ENCODE measurements around the gene FGF12. TPM values are rescaled to one million over a fixed set of nuclear protein-coding genes. Genes with fewer than 3 reads are reported as not detected.

The FGF12 gene
- total and polyA plus RNA-seq, 2 donors (not counting 1 experiment from before 2014, with no cell fraction given), result 0.17 TPM; not detected in 1

DNA sequence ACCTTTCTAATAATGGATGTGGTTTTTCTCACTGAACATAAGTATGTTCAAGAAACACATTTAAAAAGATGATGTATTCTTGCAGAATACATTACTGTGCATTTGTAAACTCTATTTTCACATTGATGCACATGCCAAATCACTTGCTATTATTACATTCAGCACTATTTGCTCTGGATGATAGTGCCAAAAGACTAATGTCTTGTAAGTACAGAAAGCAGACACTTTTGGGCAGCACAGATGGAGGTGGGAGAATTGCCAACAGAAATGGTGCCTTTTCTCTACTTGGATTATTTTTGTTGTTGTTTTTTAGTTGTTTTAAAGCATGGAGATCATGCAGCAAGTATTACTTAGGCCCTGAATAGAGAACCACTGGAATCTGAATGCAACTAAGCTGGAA, 10.2 kb upstream of the FGF12 start:
- TF ChIP-seq, protein P1, sequence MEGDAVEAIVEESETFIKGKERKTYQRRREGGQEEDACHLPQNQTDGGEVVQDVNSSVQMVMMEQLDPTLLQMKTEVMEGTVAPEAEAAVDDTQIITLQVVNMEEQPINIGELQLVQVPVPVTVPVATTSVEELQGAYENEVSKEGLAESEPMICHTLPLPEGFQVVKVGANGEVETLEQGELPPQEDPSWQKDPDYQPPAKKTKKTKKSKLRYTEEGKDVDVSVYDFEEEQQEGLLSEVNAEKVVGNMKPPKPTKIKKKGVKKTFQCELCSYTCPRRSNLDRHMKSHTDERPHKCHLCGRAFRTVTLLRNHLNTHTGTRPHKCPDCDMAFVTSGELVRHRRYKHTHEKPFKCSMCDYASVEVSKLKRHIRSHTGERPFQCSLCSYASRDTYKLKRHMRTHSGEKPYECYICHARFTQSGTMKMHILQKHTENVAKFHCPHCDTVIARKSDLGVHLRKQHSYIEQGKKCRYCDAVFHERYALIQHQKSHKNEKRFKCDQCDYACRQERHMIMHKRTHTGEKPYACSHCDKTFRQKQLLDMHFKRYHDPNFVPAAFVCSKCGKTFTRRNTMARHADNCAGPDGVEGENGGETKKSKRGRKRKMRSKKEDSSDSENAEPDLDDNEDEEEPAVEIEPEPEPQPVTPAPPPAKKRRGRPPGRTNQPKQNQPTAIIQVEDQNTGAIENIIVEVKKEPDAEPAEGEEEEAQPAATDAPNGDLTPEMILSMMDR (conservative IDR thresholded peaks at IDR 0.05 in 1 of 2, IDR thresholded peaks at IDR 0.05 in 1 of 2; ENCODE audit: low read depth in 1 of 2, low read length in 2 of 2), result no peak
- TF ChIP-seq EZH2 (IDR thresholded peaks at IDR 0.05; ENCODE audit: low read length, missing control alignments), result no peak
- Histone ChIP-seq H3K27ac (ENCODE audit: insufficient read depth, low read length) (no peak overlapping the region), H3K79me2 (ENCODE audit: control insufficient read depth, insufficient read depth, low read length) (no peaks in the 10 kb centered on the region), H3K27me3 (ENCODE audit: control insufficient read depth, insufficient read depth, low read length) (no peaks in the 10 kb centered on the region), H2AFZ (ENCODE audit: low read length) (no peak overlapping the region), H3K9me3 (ENCODE audit: control insufficient read depth, insufficient read depth, low read depth, low read length) (no peaks in the 10 kb centered on the region), H3K4me1 (ENCODE audit: control insufficient read depth, extremely low read depth, insufficient read depth, low read length) (no peaks in the 10 kb centered on the region), H4K20me1 (ENCODE audit: control insufficient read depth, extremely low read depth, insufficient read depth, low read length) (no peaks in the 10 kb centered on the region), H3K4me2 (ENCODE audit: extremely low read depth, insufficient read depth, low read length) (no peak overlapping the region), H3K9ac (ENCODE audit: insufficient read depth, low read length) (no peak overlapping the region), H3K4me3 (replicated peaks in 1 of 4; ENCODE audit: control extremely low read depth in 1 of 4, insufficient read depth in 1 of 4, low read depth in 3 of 4, low read length in 4 of 4) (no peak overlapping the region), H3K36me3 (ENCODE audit: control insufficient read depth, insufficient read depth, low read length) (no peaks in the 10 kb centered on the region)
- no peak for DNase-seq (ENCODE audit: low read depth in 2 of 2)

DNA sequence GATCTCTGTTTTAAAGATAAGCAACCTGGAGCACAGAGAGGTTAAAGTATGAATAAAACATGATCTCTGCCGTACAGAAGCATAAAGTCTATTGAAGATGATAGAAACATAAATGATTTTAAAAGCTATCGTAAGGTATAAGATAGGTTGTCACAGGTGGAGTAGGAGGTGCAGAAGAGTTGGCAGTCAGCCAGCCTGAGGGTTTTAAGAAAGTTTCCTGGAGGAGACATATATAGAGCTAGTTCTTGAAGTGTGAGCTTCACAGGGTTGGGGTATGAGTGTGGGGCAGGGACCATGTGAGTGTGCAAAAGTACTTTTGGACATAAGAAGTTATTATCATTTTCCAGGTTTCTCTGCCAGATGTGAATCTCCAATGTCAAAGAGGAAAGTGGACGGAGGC, 3.9 kb upstream of the FGF12 start:
- TF ChIP-seq, protein P1 (conservative IDR thresholded peaks at IDR 0.05 in 1 of 2, IDR thresholded peaks at IDR 0.05 in 1 of 2; ENCODE audit: low read depth in 1 of 2, low read length in 2 of 2), result no peak
- TF ChIP-seq EZH2 (IDR thresholded peaks at IDR 0.05; ENCODE audit: low read length, missing control alignments), result no peak

DNA sequence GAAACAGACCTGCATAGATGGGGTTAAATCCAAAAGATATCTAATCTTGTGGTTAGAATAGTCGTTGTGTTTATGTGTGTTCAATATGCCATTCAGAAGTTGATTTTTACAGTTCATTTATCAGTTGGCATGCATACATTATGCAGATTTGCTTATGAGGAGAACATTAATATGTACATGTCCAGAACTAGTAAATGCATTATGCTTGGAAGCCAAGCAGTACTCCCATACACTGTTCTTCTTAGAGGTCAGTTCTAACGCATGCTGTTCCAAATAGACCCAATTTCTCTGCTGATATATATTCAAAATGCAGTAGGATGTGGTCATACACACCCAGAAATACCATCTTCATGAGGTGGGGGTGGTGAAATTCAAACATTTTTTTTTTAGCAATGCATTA, 956 bp downstream of the FGF12 start:
- no peak overlapping the region for H3K9ac ChIP-seq (ENCODE audit: insufficient read depth, low read length)
- no peak overlapping the region for H3K27ac ChIP-seq (ENCODE audit: insufficient read depth, low read length)
- no peaks in the 10 kb centered on the region for H3K4me1 ChIP-seq (ENCODE audit: control insufficient read depth, extremely low read depth, insufficient read depth, low read length)
- H3K9me3 ChIP-seq (ENCODE audit: control insufficient read depth, insufficient read depth, low read depth, low read length), result no peaks in the 10 kb centered on the region
- no peaks in the 10 kb centered on the region for H4K20me1 ChIP-seq (ENCODE audit: control insufficient read depth, extremely low read depth, insufficient read depth, low read length)
- H3K36me3 ChIP-seq (ENCODE audit: control insufficient read depth, insufficient read depth, low read length), result no peaks in the 10 kb centered on the region
- no peak overlapping the region for H2AFZ ChIP-seq (ENCODE audit: low read length)
- no peak for DNase-seq (ENCODE audit: low read depth in 2 of 2)
- H3K4me3 ChIP-seq (replicated peaks in 1 of 4; ENCODE audit: control extremely low read depth in 1 of 4, insufficient read depth in 1 of 4, low read depth in 3 of 4, low read length in 4 of 4), result no peak overlapping the region
- TF ChIP-seq, protein P1 (conservative IDR thresholded peaks at IDR 0.05 in 1 of 2, IDR thresholded peaks at IDR 0.05 in 1 of 2; ENCODE audit: low read depth in 1 of 2, low read length in 2 of 2), result no peak
- no peak for TF ChIP-seq EZH2 (IDR thresholded peaks at IDR 0.05; ENCODE audit: low read length, missing control alignments)
- H3K79me2 ChIP-seq (ENCODE audit: control insufficient read depth, insufficient read depth, low read length), result no peaks in the 10 kb centered on the region
- no peak overlapping the region for H3K4me2 ChIP-seq (ENCODE audit: extremely low read depth, insufficient read depth, low read length)
- H3K27me3 ChIP-seq (ENCODE audit: control insufficient read depth, insufficient read depth, low read length), result no peaks in the 10 kb centered on the region

More for the DNA sequence above, 3.9 kb upstream of the FGF12 start:
- no peak overlapping the region for H2AFZ ChIP-seq (ENCODE audit: low read length)
- no peaks in the 10 kb centered on the region for H3K79me2 ChIP-seq (ENCODE audit: control insufficient read depth, insufficient read depth, low read length)
- H3K9ac ChIP-seq (ENCODE audit: insufficient read depth, low read length), result no peak overlapping the region
- DNase-seq (ENCODE audit: low read depth in 2 of 2), result no peak
- H4K20me1 ChIP-seq (ENCODE audit: control insufficient read depth, extremely low read depth, insufficient read depth, low read length), result no peaks in the 10 kb centered on the region
- H3K4me3 ChIP-seq (replicated peaks in 1 of 4; ENCODE audit: control extremely low read depth in 1 of 4, insufficient read depth in 1 of 4, low read depth in 3 of 4, low read length in 4 of 4), result no peak overlapping the region
- no peaks in the 10 kb centered on the region for H3K36me3 ChIP-seq (ENCODE audit: control insufficient read depth, insufficient read depth, low read length)
- no peaks in the 10 kb centered on the region for H3K9me3 ChIP-seq (ENCODE audit: control insufficient read depth, insufficient read depth, low read depth, low read length)
- H3K27ac ChIP-seq (ENCODE audit: insufficient read depth, low read length), result no peak overlapping the region
- no peaks in the 10 kb centered on the region for H3K27me3 ChIP-seq (ENCODE audit: control insufficient read depth, insufficient read depth, low read length)
- no peaks in the 10 kb centered on the region for H3K4me1 ChIP-seq (ENCODE audit: control insufficient read depth, extremely low read depth, insufficient read depth, low read length)
- H3K4me2 ChIP-seq (ENCODE audit: extremely low read depth, insufficient read depth, low read length), result no peak overlapping the region
